Epithelial cell of proximal tubule (primary cell): ENCODE results near the gene PDE6G. TPM values are rescaled to one million over a fixed set of nuclear protein-coding genes. Genes with fewer than 3 reads are reported as not detected.

ENCODE experiments used
- DNase-seq: peaks from one replicate; pipeline ENCODE4 v3.0.0-alpha.2; 2011; ENCODE audit warnings: low read depth
- H3K4me3 ChIP-seq: 2 replicates; pipeline ENCODE4 v1.5.1; 2011; ENCODE audit warnings: low read depth, mild to moderate bottlenecking, low read length
- total RNA-seq: library from RNA; depleted of rRNA; stranded (reverse); fragments of >200 nt; gene quantifications from 2 replicates; pipeline ENCODE4 v1.2.3, GENCODE V29; 2015
- TF ChIP-seq, protein P1 (sequence below): conservative IDR thresholded peaks from 2 replicates; pipeline ENCODE4 v1.5.1; 2012; ENCODE audit warnings: low read depth, mild to moderate bottlenecking, low read length

The PDE6G gene
- total RNA-seq, 1 donor from 2014 or later: 23.5 TPM

GRCh38 chr17:81693509-81694210 is 37.3 kb upstream of the PDE6G start:
- TF ChIP-seq, protein P1, sequence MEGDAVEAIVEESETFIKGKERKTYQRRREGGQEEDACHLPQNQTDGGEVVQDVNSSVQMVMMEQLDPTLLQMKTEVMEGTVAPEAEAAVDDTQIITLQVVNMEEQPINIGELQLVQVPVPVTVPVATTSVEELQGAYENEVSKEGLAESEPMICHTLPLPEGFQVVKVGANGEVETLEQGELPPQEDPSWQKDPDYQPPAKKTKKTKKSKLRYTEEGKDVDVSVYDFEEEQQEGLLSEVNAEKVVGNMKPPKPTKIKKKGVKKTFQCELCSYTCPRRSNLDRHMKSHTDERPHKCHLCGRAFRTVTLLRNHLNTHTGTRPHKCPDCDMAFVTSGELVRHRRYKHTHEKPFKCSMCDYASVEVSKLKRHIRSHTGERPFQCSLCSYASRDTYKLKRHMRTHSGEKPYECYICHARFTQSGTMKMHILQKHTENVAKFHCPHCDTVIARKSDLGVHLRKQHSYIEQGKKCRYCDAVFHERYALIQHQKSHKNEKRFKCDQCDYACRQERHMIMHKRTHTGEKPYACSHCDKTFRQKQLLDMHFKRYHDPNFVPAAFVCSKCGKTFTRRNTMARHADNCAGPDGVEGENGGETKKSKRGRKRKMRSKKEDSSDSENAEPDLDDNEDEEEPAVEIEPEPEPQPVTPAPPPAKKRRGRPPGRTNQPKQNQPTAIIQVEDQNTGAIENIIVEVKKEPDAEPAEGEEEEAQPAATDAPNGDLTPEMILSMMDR: no peak
- H3K4me3 ChIP-seq: no peak overlapping the region
- DNase-seq: no peak

- H3K4me3 ChIP-seq: no peak overlapping the region
- TF ChIP-seq, protein P1: no peak
- DNase-seq: no peak
These were observed 35.3 kb upstream of the PDE6G start for GRCh38 chr17:81691608-81692007.

- no peak overlapping the region for H3K4me3 ChIP-seq
- no peak for DNase-seq
- TF ChIP-seq, protein P1: no peak
These were observed 34.9 kb upstream of the PDE6G start for GRCh38 chr17:81691196-81691595.

- no peak overlapping the region for H3K4me3 ChIP-seq
- TF ChIP-seq, protein P1: no peak
- no peak for DNase-seq
These were observed 34.2 kb upstream of the PDE6G start for GRCh38 chr17:81690549-81690948.

- no peak for DNase-seq
- no peak overlapping the region for H3K4me3 ChIP-seq
These were observed 33.7 kb upstream of the PDE6G start for GRCh38 chr17:81690066-81690465.

GRCh38 chr17:81688616-81689015 is 32.3 kb upstream of the PDE6G start:
- TF ChIP-seq, protein P1: no peak
- DNase-seq: no peak
- H3K4me3 ChIP-seq: no peak overlapping the region

More at GRCh38 chr17:81690066-81690465, 33.7 kb upstream of the PDE6G start:
- TF ChIP-seq, protein P1: no peak
